Fibroblast of lung (primary cell): Measurements from ENCODE around the gene VSIG10L2.

Experiments used
- EZH2 ChIP-seq: IDR thresholded peaks from 2 replicates; pipeline ENCODE4 v1.5.1; 2012; ENCODE audit warnings: low read length, control low read depth, mild to moderate bottlenecking; ENCODE audit errors: missing control alignments
- TF ChIP-seq, protein P1 (sequence below), 2 donors: IDR thresholded peaks in 1 of 2; conservative IDR thresholded peaks in 1 of 2; 1 replicate in 1 of 2; 2 replicates in 1 of 2; pipeline ENCODE4 v1.5.1; 2011 to 2012; ENCODE audit warnings: low read length in 2 of 2, control low read depth in 1 of 2, inconsistent platforms in 1 of 2, low read depth in 1 of 2, mild to moderate bottlenecking in 1 of 2

DNA sequence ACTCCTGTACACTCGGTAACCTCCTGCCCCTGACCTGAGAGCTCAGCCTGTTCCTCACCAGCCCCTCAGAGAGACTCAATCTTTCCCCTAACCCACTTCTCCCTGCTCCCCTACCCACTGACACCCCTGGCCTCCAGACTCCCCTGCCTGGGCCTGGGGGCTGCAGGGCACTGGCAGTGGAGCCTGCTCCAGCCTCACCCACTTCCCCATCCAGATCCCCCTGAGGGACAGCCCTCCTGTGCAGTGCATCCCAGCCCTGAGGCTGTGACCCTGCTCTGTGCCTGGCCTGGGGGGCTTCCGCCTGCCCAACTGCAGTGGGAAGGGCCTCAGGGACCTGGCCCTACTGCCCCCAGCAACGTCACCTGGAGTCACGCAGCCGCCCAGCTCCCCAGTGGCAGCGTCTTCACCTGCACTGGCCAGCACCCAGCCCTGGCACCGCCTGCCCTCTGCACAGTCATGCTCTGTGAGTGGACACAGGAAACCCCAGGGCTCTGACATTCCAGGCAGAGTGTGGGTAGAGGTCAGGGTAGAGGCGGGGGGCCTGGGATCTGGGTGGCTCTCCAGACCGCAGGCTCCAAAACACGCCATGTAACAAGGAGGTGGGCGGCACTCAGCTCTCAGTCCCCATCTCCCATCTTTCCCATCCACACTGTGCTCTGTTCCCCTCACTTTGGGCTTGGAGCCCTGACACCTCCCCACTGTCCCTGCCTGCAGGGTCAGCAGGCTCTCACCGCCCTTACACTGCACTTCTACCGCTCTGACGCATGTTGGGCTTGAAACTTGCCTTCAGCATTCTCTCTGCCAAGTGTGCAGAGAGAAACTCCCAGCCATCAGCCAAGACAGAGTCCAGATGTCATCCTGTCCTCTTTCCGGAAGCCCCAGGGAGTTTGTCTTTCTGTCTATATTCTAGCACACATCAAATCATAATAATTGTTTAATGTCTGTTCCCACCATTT is 5.1 kb downstream of the VSIG10L2 start:
- TF ChIP-seq, protein P1, sequence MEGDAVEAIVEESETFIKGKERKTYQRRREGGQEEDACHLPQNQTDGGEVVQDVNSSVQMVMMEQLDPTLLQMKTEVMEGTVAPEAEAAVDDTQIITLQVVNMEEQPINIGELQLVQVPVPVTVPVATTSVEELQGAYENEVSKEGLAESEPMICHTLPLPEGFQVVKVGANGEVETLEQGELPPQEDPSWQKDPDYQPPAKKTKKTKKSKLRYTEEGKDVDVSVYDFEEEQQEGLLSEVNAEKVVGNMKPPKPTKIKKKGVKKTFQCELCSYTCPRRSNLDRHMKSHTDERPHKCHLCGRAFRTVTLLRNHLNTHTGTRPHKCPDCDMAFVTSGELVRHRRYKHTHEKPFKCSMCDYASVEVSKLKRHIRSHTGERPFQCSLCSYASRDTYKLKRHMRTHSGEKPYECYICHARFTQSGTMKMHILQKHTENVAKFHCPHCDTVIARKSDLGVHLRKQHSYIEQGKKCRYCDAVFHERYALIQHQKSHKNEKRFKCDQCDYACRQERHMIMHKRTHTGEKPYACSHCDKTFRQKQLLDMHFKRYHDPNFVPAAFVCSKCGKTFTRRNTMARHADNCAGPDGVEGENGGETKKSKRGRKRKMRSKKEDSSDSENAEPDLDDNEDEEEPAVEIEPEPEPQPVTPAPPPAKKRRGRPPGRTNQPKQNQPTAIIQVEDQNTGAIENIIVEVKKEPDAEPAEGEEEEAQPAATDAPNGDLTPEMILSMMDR (conservative IDR thresholded peaks at IDR 0.05 in 1 of 2, IDR thresholded peaks at IDR 0.05 in 1 of 2; ENCODE audit: low read depth in 1 of 2, low read length in 2 of 2), result no peak
- TF ChIP-seq EZH2, result no peak
